K562 (cell line): Measurements from ENCODE around the gene TMEM86B. TPM values are rescaled to one million over a fixed set of nuclear protein-coding genes. Genes with fewer than 3 reads are reported as not detected.

ENCODE experiments used
- ATAC-seq: fragments of 200-7000 bp; cut with Tn5 transposase; 3 replicates; pipeline ENCODE4 v1.9.1; 2020; ENCODE audit warnings: moderate library complexity
- BruUV-seq: library from RNA; stranded (reverse); fragments of 400-500 nt; replicated peaks from 2 replicates; lab custom pipeline; 2021; lab: Mats Ljungman, UMichigan
- CTCF ChIA-PET: fragments of 300-600 bp; formaldehyde crosslinking; extraction: SDS; loops from one replicate; lab custom pipeline; 2021; ENCODE audit warnings: low intra/inter-chr PET ratio; lab: Yijun Ruan, JAX
- POLR2A ChIA-PET: fragments of 300-600, 350-650 bp; sonication (Branson Sonifier 250); formaldehyde crosslinking; extraction: SDS; loops from one replicate; lab custom pipeline; 2021; ENCODE audit warnings: antibody characterized with exemption, inconsistent platforms; lab: Yijun Ruan, JAX
- DNase-seq, 4 experiments: peaks; one replicate each; pipeline versions ENCODE4 v3.0.0 to v3.0.0-alpha.2; 2011 to 2018; ENCODE audit warnings: low spot score in 3 of 4, mixed read lengths in 3 of 4; ENCODE audit errors: extremely low read depth in 1 of 4
- FAIRE-seq: peaks from 2 replicates; lab custom pipeline; 2011; peaks lifted over from hg19 to GRCh38; lab: Jason Lieb, UNC
- H2AFZ ChIP-seq: 2 replicates; pipeline ENCODE4 v1.6.0; 2011; ENCODE audit warnings: low read depth, low read length, control low read depth, inconsistent platforms
- H3K27ac ChIP-seq: fragments of 200-600 bp; 3 replicates; pipeline ENCODE4 v1.8.0; 2011; ENCODE audit warnings: low read depth, mild to moderate bottlenecking, control low read depth, inconsistent platforms, low read length, moderate library complexity, mixed read lengths; ENCODE audit errors: extremely low read depth
- H3K27me3 ChIP-seq, 2 experiments: fragments of 300-600 bp in 1 of 2; 2 replicates in 1 of 2; 3 replicates in 1 of 2; pipeline versions ENCODE4 v1.6.0 to v1.8.0; 2011; ENCODE audit warnings: inconsistent platforms in 2 of 2, low read length in 2 of 2, mild to moderate bottlenecking in 1 of 2, mixed read lengths in 1 of 2, moderate library complexity in 1 of 2; ENCODE audit not compliant: control insufficient read depth in 2 of 2, insufficient read depth in 2 of 2
- H3K36me3 ChIP-seq: fragments of 300-600 bp; 3 replicates; pipeline ENCODE4 v1.8.0; 2011; ENCODE audit warnings: mild to moderate bottlenecking, low read length, inconsistent platforms; ENCODE audit not compliant: control insufficient read depth, insufficient read depth
- H3K4me1 ChIP-seq, 2 experiments: fragments of 200-600 bp in 1 of 2; replicated peaks in 1 of 2; 2 replicates in 1 of 2; 3 replicates in 1 of 2; pipeline versions ENCODE4 v1.5.1 to v1.8.0; 2011; ENCODE audit warnings: inconsistent platforms in 2 of 2, low read length in 2 of 2, mild to moderate bottlenecking in 1 of 2, mixed read lengths in 1 of 2, moderate library complexity in 1 of 2; ENCODE audit not compliant: control insufficient read depth in 2 of 2, insufficient read depth in 2 of 2
- H3K4me2 ChIP-seq: 2 replicates; pipeline ENCODE4 v1.6.1; 2011; ENCODE audit warnings: low read length, control low read depth, inconsistent platforms, mixed read lengths; ENCODE audit not compliant: insufficient read depth
- H3K4me3 ChIP-seq: fragments of 200-600 bp; sonication (generic), shearing (Covaris generic); 2 replicates; pipeline ENCODE4 v1.5.1; 2016; ENCODE audit warnings: control low read depth, inconsistent platforms
- H3K79me2 ChIP-seq: fragments of 200-600 bp; 3 replicates; pipeline ENCODE4 v1.8.0; 2011; ENCODE audit warnings: low read length, inconsistent platforms; ENCODE audit not compliant: control insufficient read depth, insufficient read depth
- H3K9ac ChIP-seq, 2 experiments: 2 replicates each; pipeline versions ENCODE4 v1.6.0 to v1.6.1; 2011; ENCODE audit warnings: low read depth in 2 of 2, low read length in 2 of 2, control low read depth in 1 of 2, inconsistent platforms in 1 of 2, mild to moderate bottlenecking in 1 of 2, mixed read lengths in 1 of 2; ENCODE audit not compliant: insufficient read depth in 1 of 2
- H3K9me1 ChIP-seq: one replicate; pipeline ENCODE4 v1.6.0; 2011; ENCODE audit warnings: inconsistent platforms, mild to moderate bottlenecking, low read length, moderate library complexity; ENCODE audit not compliant: control insufficient read depth, insufficient read depth
- H3K9me3 ChIP-seq: replicated peaks from 2 replicates; pipeline ENCODE4 v1.5.1; 2011; ENCODE audit warnings: low read depth, low read length, inconsistent platforms; ENCODE audit not compliant: control insufficient read depth, insufficient read depth
- H4K20me1 ChIP-seq: replicated peaks from 2 replicates; pipeline ENCODE4 v1.6.1; 2011; ENCODE audit warnings: low read length, inconsistent platforms, mixed read lengths; ENCODE audit not compliant: control insufficient read depth, insufficient read depth
- HNRNPH1 ChIP-seq: fragments of 200-400 bp; formaldehyde crosslinking; optimal IDR thresholded peaks from 2 replicates; pipeline ENCODE3; 2017; ENCODE audit warnings: low read depth, mild to moderate bottlenecking, low read length, moderate library complexity
- PCBP1 ChIP-seq: fragments of 200-400 bp; formaldehyde crosslinking; IDR thresholded peaks from 2 replicates; pipeline ENCODE4 v1.6.1; 2018; ENCODE audit warnings: mild to moderate bottlenecking, low read depth, low read length; ENCODE audit not compliant: poor library complexity, severe bottlenecking
- ZNF175 ChIP-seq: fragments of 200-800 bp; sonication (Bioruptor generic); IDR thresholded peaks from 2 replicates; pipeline ENCODE4 v1.6.1; 2016; ENCODE audit warnings: low read depth, mild to moderate bottlenecking, missing genetic modification characterization, missing compliant biosample characterization
- WGBS: fragments of 100-300 bp; shearing (Covaris generic); methylation state at CpG from one replicate; pipeline ENCODE4 v1.1.6; 2016; ENCODE audit warnings: low coverage, mixed read lengths; ENCODE audit not compliant: insufficient coverage; ENCODE audit errors: missing lambda C conversion rate; 5-methylcytosine and 5-hydroxymethylcytosine counted together
- in situ Hi-C: fragments of 300-500 bp; cut with MboI; formaldehyde crosslinking; loops from 4 replicates; pipeline ENCODE4 v1.15.0; 2018; ENCODE audit warnings: inconsistent platforms, mixed read lengths
- intact Hi-C: fragments of 100-400 bp; cut with micrococcal nuclease; formaldehyde crosslinking; loops from 2 replicates; pipeline ENCODE4 v1.14.2; 2022
- polyA plus RNA-seq, 8 experiments: library from polyadenylated mRNA; depleted of rRNA in 4 of 8; stranded (reverse) in 5 of 8; unstranded in 3 of 8; fragments of >200 nt; fragmentation: Nextera tagmentation in 2 of 8; fragmentation: Illumina TruSeq in 1 of 8; extraction: Ambion mirVana in 2 of 8; extraction: Trizol in 1 of 8; gene quantifications; 2 replicates each; pipeline versions ENCODE4 v1.2.1 to v1.2.3, GENCODE V29; 2011 to 2014; ENCODE audit warnings: inconsistent platforms in 1 of 8, missing spikeins in 1 of 8
- total RNA-seq, 7 experiments: library from RNA; depleted of rRNA in 6 of 7; stranded (reverse); fragments of >200 nt in 6 of 7; fragmentation: Illumina TruSeq in 2 of 7; extraction: Trizol in 2 of 7; gene quantifications; 2 replicates each; pipeline versions ENCODE4 v1.2.1 to v1.2.3, GENCODE V29; 2011 to 2021; ENCODE audit warnings: low replicate concordance in 1 of 7

TMEM86B gene
- total and polyA plus RNA-seq, 9 of the 15 experiments (the other 6 are each of a cell fraction or from before 2014, with no cell fraction given): 0.28 to 7.9 (median 2.1) TPM

DNA sequence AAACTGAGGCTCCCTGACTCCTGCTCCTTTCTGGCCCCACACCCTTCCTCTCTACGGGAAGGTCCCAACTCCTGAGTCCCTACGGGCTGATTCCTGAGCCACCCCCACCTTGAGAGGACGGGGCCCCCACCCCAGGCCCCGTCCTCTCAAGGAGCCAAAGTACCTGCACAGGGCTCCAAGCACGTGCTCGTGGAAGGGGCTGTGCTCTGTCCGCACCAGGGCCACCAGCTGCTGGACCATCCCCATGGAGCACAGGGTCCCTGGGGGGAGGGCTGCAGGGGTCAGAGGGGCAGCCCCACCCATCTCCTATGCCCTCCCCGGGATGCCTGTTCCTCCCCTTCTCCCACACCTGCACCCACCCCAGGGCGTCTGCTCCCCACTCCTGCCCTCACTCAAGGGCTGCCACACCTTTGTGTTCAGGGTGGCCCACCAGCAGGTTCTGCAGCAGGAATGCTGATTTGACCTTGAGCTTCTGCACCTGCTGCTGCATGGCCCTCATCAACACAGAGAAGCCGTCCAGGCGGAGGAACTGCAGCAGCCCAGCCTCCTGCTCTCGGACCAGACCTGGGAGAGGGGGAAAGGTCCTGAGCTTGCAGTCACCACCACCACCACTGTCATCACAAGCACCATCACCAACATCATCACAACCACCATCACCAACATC, 37.3 kb upstream of the TMEM86B start (continued):
- TF ChIP-seq PCBP1 (no peak), ZNF175 (CRISPR knock-in tag) (no peak)

DNA sequence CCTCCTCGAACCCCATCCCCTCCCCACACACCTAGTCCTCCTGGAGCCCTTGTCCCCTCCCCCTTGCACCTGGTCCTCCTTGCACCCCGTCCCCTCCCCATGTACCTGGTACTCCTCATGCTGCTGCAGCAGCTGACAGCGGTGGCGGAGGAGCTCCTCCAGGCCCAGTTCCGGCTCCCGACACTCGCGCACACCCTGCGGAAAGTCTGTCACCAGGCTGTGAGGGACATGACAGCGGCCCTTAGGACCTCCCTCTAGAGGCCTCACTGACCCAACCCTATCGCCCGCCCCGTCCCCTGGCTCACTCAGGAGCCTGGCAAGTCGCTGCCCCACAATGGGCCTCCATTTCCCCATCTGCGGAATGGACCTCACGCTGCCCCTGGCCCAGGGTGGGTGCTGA, 36.6 kb upstream of the TMEM86B start:
- in situ Hi-C loops: no loop called here
- POLR2A ChIA-PET: no interaction called here

More for the DNA sequence above, 36.6 kb upstream of the TMEM86B start:
- FAIRE-seq (no peak), DNase-seq (no peak), ATAC-seq (no peak)
- Histone ChIP-seq H3K27me3 (no peaks in the 10 kb centered on the region), H3K79me2 (0 out of 3 replicates have a peak, but pooled peaks cover 4% of the 10 kb centered on the region), H3K27ac (no peak overlapping the region), H3K9ac (no peak overlapping the region), H3K4me2 (no peak overlapping the region), H3K4me1 (peaks cover 8 to 25% of the 10 kb centered on the region in 2 experiments; a peak in 4 of 5 replicates), H3K9me3 (peaks cover 3% of the 10 kb centered on the region; the same call in 1 of the 2 replicates), H2AFZ (no peak overlapping the region), H3K4me3 (no peak overlapping the region), H4K20me1 (no peaks in the 10 kb centered on the region), H3K9me1 (no peaks in the 10 kb centered on the region), H3K36me3 (peaks cover 12% of the 10 kb centered on the region; the same call in 2 of the 3 replicates)
- intact Hi-C loops: no loop called here
- no peak for TF ChIP-seq HNRNPH1
- no TSS peak for BruUV-seq
- 83% methylated on average over 14 of the region's 16 CpGs for WGBS
- CTCF ChIA-PET: no interaction called here
